H1 (cell line): ENCODE results near the gene THOC7. TPM values are rescaled to one million over a fixed set of nuclear protein-coding genes. Genes with fewer than 3 reads are reported as not detected.

Source experiments
- CTCF ChIA-PET: fragments of 300-600 bp; sonication (Branson Sonifier 250); formaldehyde crosslinking; loops from one replicate; lab custom pipeline; 2021; ENCODE audit not compliant: partially characterized antibody; lab: Charles Lee
- POLR2A ChIA-PET: fragments of 300-600 bp; sonication (Branson Sonifier 250); formaldehyde crosslinking; loops from one replicate; lab custom pipeline; 2021; ENCODE audit warnings: inconsistent platforms; ENCODE audit not compliant: partially characterized antibody; lab: Charles Lee
- DNase-seq, 2 experiments: peaks; one replicate each; pipeline versions ENCODE4 v3.0.0 to v3.0.0-alpha.2; 2010 to 2022; ENCODE audit warnings: low spot score in 2 of 2, low read depth in 1 of 2, mixed read lengths in 1 of 2
- FAIRE-seq: peaks from 2 replicates; lab custom pipeline; 2011; peaks lifted over from hg19 to GRCh38; lab: Jason Lieb, UNC
- H2AFZ ChIP-seq: 2 replicates; pipeline ENCODE4 v1.8.1; 2012; ENCODE audit warnings: low read length, inconsistent platforms
- H2AK5ac ChIP-seq: 2 replicates; pipeline ENCODE4 v1.6.1; 2013; ENCODE audit warnings: low read depth, low read length
- H2BK120ac ChIP-seq: replicated peaks from 2 replicates; pipeline ENCODE3; 2013; ENCODE audit warnings: low read depth, low read length, inconsistent platforms
- H2BK12ac ChIP-seq: 2 replicates; pipeline ENCODE4 v1.6.1; 2013; ENCODE audit warnings: low read depth, low read length
- H2BK15ac ChIP-seq: 2 replicates; pipeline ENCODE4 v1.6.1; 2013; ENCODE audit warnings: low read length
- H2BK20ac ChIP-seq: 2 replicates; pipeline ENCODE4 v1.6.1; 2013; ENCODE audit warnings: low read length
- H2BK5ac ChIP-seq: 2 replicates; pipeline ENCODE4 v1.6.1; 2013; ENCODE audit warnings: low read depth, low read length
- H3K14ac ChIP-seq: 2 replicates; pipeline ENCODE4 v1.6.1; 2013; ENCODE audit warnings: inconsistent platforms; ENCODE audit not compliant: insufficient read length
- H3K18ac ChIP-seq: 2 replicates; pipeline ENCODE4 v1.6.1; 2013; ENCODE audit warnings: low read length; ENCODE audit errors: extremely low read depth
- H3K23ac ChIP-seq: 2 replicates; pipeline ENCODE4 v1.6.1; 2013; ENCODE audit warnings: inconsistent platforms; ENCODE audit not compliant: insufficient read length
- H3K23me2 ChIP-seq: 2 replicates; pipeline ENCODE4 v1.6.1; 2013; ENCODE audit warnings: low read depth, low read length
- H3K27ac ChIP-seq: 2 replicates; pipeline ENCODE4 v1.6.1; 2011; ENCODE audit warnings: low read depth, low read length, inconsistent platforms
- H3K27me3 ChIP-seq, 4 experiments: replicated peaks in 1 of 4; 1 replicate in 1 of 4; 2 replicates in 3 of 4; pipeline versions ENCODE4 v1.6.1 to v1.8.1; 2011 to 2013; ENCODE audit warnings: low read length in 3 of 4, mild to moderate bottlenecking in 3 of 4, inconsistent platforms in 2 of 4, mixed read lengths in 2 of 4, moderate library complexity in 1 of 4; ENCODE audit not compliant: control insufficient read depth in 3 of 4, insufficient read depth in 3 of 4; ENCODE audit errors: extremely low read depth in 1 of 4
- H3K36me3 ChIP-seq, 4 experiments: 2 replicates each; pipeline versions ENCODE4 v1.6.1 to v1.8.1; 2011 to 2013; ENCODE audit warnings: mild to moderate bottlenecking in 4 of 4, low read length in 3 of 4, moderate library complexity in 2 of 4, control low read depth in 1 of 4, inconsistent platforms in 1 of 4; ENCODE audit not compliant: insufficient read depth in 4 of 4, control insufficient read depth in 2 of 4
- H3K4ac ChIP-seq: replicated peaks from 2 replicates; pipeline ENCODE3; 2013; ENCODE audit warnings: low read length, low read depth, mixed read lengths, inconsistent platforms; ENCODE audit not compliant: insufficient read length
- H3K4me1 ChIP-seq, 4 experiments: replicated peaks in 1 of 4; 1 replicate in 1 of 4; 2 replicates in 3 of 4; pipeline versions ENCODE4 v1.6.1 to v1.8.1; 2011 to 2013; ENCODE audit warnings: low read length in 3 of 4, inconsistent platforms in 2 of 4, mixed read lengths in 1 of 4; ENCODE audit not compliant: insufficient read depth in 4 of 4, control insufficient read depth in 3 of 4
- H3K4me2 ChIP-seq, 2 experiments: 2 replicates each; pipeline versions ENCODE4 v1.6.1 to v1.8.1; 2011 to 2013; ENCODE audit warnings: low read depth in 2 of 2, low read length in 2 of 2, control low read depth in 1 of 2, inconsistent platforms in 1 of 2, mild to moderate bottlenecking in 1 of 2; ENCODE audit not compliant: insufficient read depth in 1 of 2
- H3K4me3 ChIP-seq, 4 experiments: fragments of 200-600, 300-600 bp in 1 of 4; sonication (generic), shearing (Covaris generic), sonication (Bioruptor Twin) in 1 of 4; 2 replicates each; pipeline versions ENCODE4 v1.5.1 to v1.8.1; 2011 to 2016; ENCODE audit warnings: low read length in 4 of 4, low read depth in 3 of 4, control low read depth in 2 of 4, inconsistent platforms in 2 of 4, mild to moderate bottlenecking in 2 of 4, mixed read lengths in 1 of 4, moderate library complexity in 1 of 4; ENCODE audit not compliant: insufficient read depth in 2 of 4; ENCODE audit errors: extremely low read depth in 1 of 4
- H3K56ac ChIP-seq: replicated peaks from 2 replicates; pipeline ENCODE3; 2013; ENCODE audit warnings: low read depth, mild to moderate bottlenecking, mixed read lengths, low read length, inconsistent platforms; ENCODE audit not compliant: insufficient read length
- H3K79me1 ChIP-seq: 2 replicates; pipeline ENCODE4 v1.6.1; 2013; ENCODE audit warnings: low read depth, low read length, control low read depth
- H3K79me2 ChIP-seq, 2 experiments: 2 replicates each; pipeline versions ENCODE4 v1.6.1 to v1.8.1; 2012 to 2013; ENCODE audit warnings: low read length in 2 of 2, mild to moderate bottlenecking in 2 of 2, inconsistent platforms in 1 of 2; ENCODE audit not compliant: insufficient read depth in 2 of 2, control insufficient read depth in 1 of 2
- H3K9ac ChIP-seq, 4 experiments: replicated peaks in 1 of 4; 1 replicate in 1 of 4; 2 replicates in 3 of 4; pipeline versions ENCODE4 v1.6.1 to v1.8.1; 2011 to 2013; ENCODE audit warnings: low read depth in 3 of 4, low read length in 3 of 4, control low read depth in 2 of 4, mild to moderate bottlenecking in 2 of 4, moderate library complexity in 2 of 4, inconsistent platforms in 1 of 4; ENCODE audit errors: extremely low read depth in 1 of 4
- H3K9me3 ChIP-seq, 2 experiments: 2 replicates each; pipeline versions ENCODE4 v1.6.1 to v1.8.1; 2012 to 2013; ENCODE audit warnings: mild to moderate bottlenecking in 2 of 2, moderate library complexity in 2 of 2, control low read depth in 1 of 2, inconsistent platforms in 1 of 2, low read depth in 1 of 2, low read length in 1 of 2, mixed read lengths in 1 of 2; ENCODE audit not compliant: insufficient read depth in 2 of 2
- H4K20me1 ChIP-seq, 2 experiments: replicated peaks in 1 of 2; 2 replicates each; pipeline versions ENCODE3 to v1.8.1; 2011 to 2013; ENCODE audit warnings: inconsistent platforms in 2 of 2, low read length in 2 of 2, mild to moderate bottlenecking in 1 of 2; ENCODE audit not compliant: insufficient read depth in 2 of 2, control insufficient read depth in 1 of 2
- H4K5ac ChIP-seq: 2 replicates; pipeline ENCODE4 v1.6.1; 2013; ENCODE audit warnings: low read length, low read depth, mixed read lengths, inconsistent platforms; ENCODE audit not compliant: insufficient read length
- H4K8ac ChIP-seq: 2 replicates; pipeline ENCODE4 v1.8.0; 2013; ENCODE audit warnings: mild to moderate bottlenecking, moderate library complexity, low read length, inconsistent platforms; ENCODE audit not compliant: insufficient read depth; ENCODE audit errors: extremely low read depth
- H4K91ac ChIP-seq: replicated peaks from 2 replicates; pipeline ENCODE3; 2013; ENCODE audit warnings: low read length, mixed read lengths, inconsistent platforms; ENCODE audit not compliant: insufficient read length
- CTBP2 ChIP-seq: IDR thresholded peaks from 2 replicates; pipeline ENCODE4 v1.7.0; 2011; ENCODE audit warnings: borderline replicate concordance, mild to moderate bottlenecking, moderate library complexity, mixed read lengths, low read length; ENCODE audit not compliant: insufficient read depth, insufficient read length
- CTCF ChIP-seq, 3 experiments: IDR thresholded peaks; 1 replicate in 2 of 3; 2 replicates in 1 of 3; pipeline versions ENCODE4 v1.5.1 to v1.6.1; 2011; ENCODE audit warnings: low read length in 3 of 3, mild to moderate bottlenecking in 3 of 3, inconsistent platforms in 2 of 3, low read depth in 1 of 3, moderate library complexity in 1 of 3; ENCODE audit not compliant: insufficient read depth in 1 of 3; ENCODE audit errors: control extremely low read depth in 1 of 3
- E2F6 ChIP-seq: IDR thresholded peaks from 2 replicates; pipeline ENCODE4 v1.6.1; 2012; ENCODE audit warnings: inconsistent platforms
- KDM1A ChIP-seq: fragments of 200-600, 300-600 bp; sonication (generic); IDR thresholded peaks from 2 replicates; pipeline ENCODE4 v1.7.1; 2016; ENCODE audit warnings: mild to moderate bottlenecking, low read length, borderline replicate concordance
- KDM5A ChIP-seq: fragments of 200-600 bp; IDR thresholded peaks from 2 replicates; pipeline ENCODE4 v1.7.1; 2012; ENCODE audit warnings: mild to moderate bottlenecking, low read length, inconsistent platforms, mixed read lengths
- PHF8 ChIP-seq: fragments of 200-600 bp; sonication (generic); conservative IDR thresholded peaks from 2 replicates; pipeline ENCODE4 v1.7.1; 2012; ENCODE audit warnings: low read depth, mild to moderate bottlenecking, inconsistent platforms, low read length, moderate library complexity
- RAD21 ChIP-seq, 2 experiments: IDR thresholded peaks in 1 of 2; conservative IDR thresholded peaks in 1 of 2; 2 replicates each; pipeline ENCODE4 v1.6.1; 2011; ENCODE audit warnings: low read depth in 2 of 2, low read length in 2 of 2, improper control_type of control experiment in 1 of 2, inconsistent platforms in 1 of 2, mild to moderate bottlenecking in 1 of 2, moderate library complexity in 1 of 2
- RFX5 ChIP-seq: IDR thresholded peaks from 2 replicates; pipeline ENCODE4 v1.6.1; 2011; ENCODE audit warnings: low read depth, low read length, improper control_type of control experiment, borderline replicate concordance
- TAF7 ChIP-seq: optimal IDR thresholded peaks from 2 replicates; pipeline ENCODE3; 2011; ENCODE audit warnings: low read depth, mild to moderate bottlenecking, inconsistent platforms, low read length, moderate library complexity, borderline replicate concordance
- TCF12 ChIP-seq: IDR thresholded peaks from 2 replicates; pipeline ENCODE4 v1.6.1; 2011; ENCODE audit warnings: low read depth, mild to moderate bottlenecking, low read length
- WGBS, 2 experiments: shearing (Covaris generic) in 1 of 2; methylation state at CpG; one replicate each; pipeline versions ENCODE4 v1.1.6 to v1.1.7; 2013 to 2015; ENCODE audit warnings: low lambda C conversion rate in 2 of 2, mixed read lengths in 2 of 2, inconsistent platforms in 1 of 2, low coverage in 1 of 2, missing lambda C conversion rate in 1 of 2; ENCODE audit not compliant: insufficient replicate concordance in 2 of 2, insufficient coverage in 1 of 2, insufficient read length in 1 of 2; ENCODE audit errors: extremely low coverage in 1 of 2, missing lambda C conversion rate in 1 of 2; 5-methylcytosine and 5-hydroxymethylcytosine counted together
- polyA plus RNA-seq, 7 experiments: library from polyadenylated mRNA; depleted of rRNA in 3 of 7; stranded (reverse) in 5 of 7; unstranded in 2 of 7; fragments of >200 nt in 5 of 7; fragments of 200-250 nt in 2 of 7; gene quantifications; 1 replicate in 5 of 7; 2 replicates in 1 of 7; 4 replicates in 1 of 7; pipeline versions ENCODE4 v1.2.1 to v1.2.3, GENCODE V29; 2011 to 2013; ENCODE audit warnings: missing spikeins in 2 of 7, mixed read lengths in 2 of 7
- total RNA-seq: library from RNA; stranded (reverse); fragmentation: NEBNext Ultra II Directional; extraction: Animal tissue kit (Norgen Biotek cat#: 25700); gene quantifications from 2 replicates; pipeline ENCODE4 v1.2.1, GENCODE V29; 2021

THOC7 gene
- total and polyA plus RNA-seq, 2 of the 8 experiments (the other 6 are each of a cell fraction or from before 2014, with no cell fraction given) = 18.7 to 74.0 TPM

- H2BK15ac ChIP-seq = 0 out of 2 replicates have a peak within 1 kb of the TSS, but pooled peaks have one; percentile 31
- H2AK5ac ChIP-seq = no peak within 1 kb of the TSS
- ChIA-PET POLR2A (interaction anchor here (0.7 to 2.1 kb wide), 2 partner anchors 11 to 156 kb away, joined by 4 to 8 read pairs; no protein-coding TSS in a partner anchor), CTCF (interaction anchor here (0.7 to 5.0 kb wide), 31 partner anchors 11 to 653 kb away, joined by 3 to 79 read pairs (median 4); no protein-coding TSS in a partner anchor)
- 86% methylated on average over 1 of the region's 1 CpG; no CpG with 5 or more reads in 1 of the 2 experiments for WGBS, 2 experiments
- DNase-seq (no peak), FAIRE-seq (no peak)
- no peak within 1 kb of the TSS for H3K56ac ChIP-seq
- no peaks in the 10 kb centered on the region for H3K79me2 ChIP-seq
- no peak within 1 kb of the TSS for H3K9ac ChIP-seq
- no peaks in the 10 kb centered on the region for H3K27me3 ChIP-seq
- no peak within 1 kb of the TSS for H4K5ac ChIP-seq
- H3K36me3 ChIP-seq = no peaks in the 10 kb centered on the region
- no peak within 1 kb of the TSS for H3K27ac ChIP-seq
- H3K23ac ChIP-seq = no peak within 1 kb of the TSS
- H3K4ac ChIP-seq = no peak within 1 kb of the TSS
- no peak within 1 kb of the TSS for H3K4me2 ChIP-seq
- H3K14ac ChIP-seq = no peak within 1 kb of the TSS
- H3K4me1 ChIP-seq = peaks cover 0 to 4% (median 1%) of the 10 kb centered on the region in 4 experiments; a peak in 2 of 7 replicates
- H2BK120ac ChIP-seq = no peak within 1 kb of the TSS
- H4K91ac ChIP-seq = no peak within 1 kb of the TSS
- no peaks in the 10 kb centered on the region for H4K20me1 ChIP-seq
- no peaks in the 10 kb centered on the region for H3K79me1 ChIP-seq
- H3K4me3 ChIP-seq = no peak within 1 kb of the TSS
- H2BK20ac ChIP-seq = no peak within 1 kb of the TSS
- no peak within 1 kb of the TSS for H2BK5ac ChIP-seq
- H3K9me3 ChIP-seq = no peaks in the 10 kb centered on the region
- H2AFZ ChIP-seq = no peak within 1 kb of the TSS
- no peaks in the 10 kb centered on the region for H3K23me2 ChIP-seq
- no peak within 1 kb of the TSS for H3K18ac ChIP-seq
- H4K8ac ChIP-seq = no peak within 1 kb of the TSS
- H2BK12ac ChIP-seq = no peak within 1 kb of the TSS
- no peak for TF ChIP-seq RFX5
- TF ChIP-seq KDM5A = no peak
- TF ChIP-seq E2F6 = no peak
- no peak for TF ChIP-seq TCF12
- no peak for TF ChIP-seq PHF8
- TF ChIP-seq CTBP2 = no peak
- TF ChIP-seq RAD21 (IDR thresholded peaks at IDR 0.05 in 1 of 2, conservative IDR thresholded peaks at IDR 0.05 in 1 of 2; ENCODE audit: low read depth in 2 of 2, low read length in 2 of 2) = no peak
- TF ChIP-seq TAF7 = no peak
- TF ChIP-seq CTCF (IDR thresholded peaks at IDR 0.05; ENCODE audit: control extremely low read depth in 1 of 3, insufficient read depth in 1 of 3, low read depth in 1 of 3, low read length in 3 of 3) = no peak
- no peak for TF ChIP-seq KDM1A
These were observed 44.5 kb downstream of the THOC7 start, which contains the start of gene C3orf49 for GRCh38 chr3:63819151-63819398. C3orf49 (plus strand) TSS chr3:63819299; CDS start chr3:63819472, 173 bp downstream.
